Fibroblast of gingiva (primary cell): ENCODE results near the gene MRNIP.
"Not testable (repeated sequence)": the region's sequence is repeated elsewhere in the genome, so short reads cannot be mapped to it uniquely, and the experiment has no call there.

Experiments
- DNase-seq: peaks from one replicate; pipeline ENCODE4 v3.0.0-alpha.2; 2011; ENCODE audit warnings: low read depth

MRNIP gene

DNA sequence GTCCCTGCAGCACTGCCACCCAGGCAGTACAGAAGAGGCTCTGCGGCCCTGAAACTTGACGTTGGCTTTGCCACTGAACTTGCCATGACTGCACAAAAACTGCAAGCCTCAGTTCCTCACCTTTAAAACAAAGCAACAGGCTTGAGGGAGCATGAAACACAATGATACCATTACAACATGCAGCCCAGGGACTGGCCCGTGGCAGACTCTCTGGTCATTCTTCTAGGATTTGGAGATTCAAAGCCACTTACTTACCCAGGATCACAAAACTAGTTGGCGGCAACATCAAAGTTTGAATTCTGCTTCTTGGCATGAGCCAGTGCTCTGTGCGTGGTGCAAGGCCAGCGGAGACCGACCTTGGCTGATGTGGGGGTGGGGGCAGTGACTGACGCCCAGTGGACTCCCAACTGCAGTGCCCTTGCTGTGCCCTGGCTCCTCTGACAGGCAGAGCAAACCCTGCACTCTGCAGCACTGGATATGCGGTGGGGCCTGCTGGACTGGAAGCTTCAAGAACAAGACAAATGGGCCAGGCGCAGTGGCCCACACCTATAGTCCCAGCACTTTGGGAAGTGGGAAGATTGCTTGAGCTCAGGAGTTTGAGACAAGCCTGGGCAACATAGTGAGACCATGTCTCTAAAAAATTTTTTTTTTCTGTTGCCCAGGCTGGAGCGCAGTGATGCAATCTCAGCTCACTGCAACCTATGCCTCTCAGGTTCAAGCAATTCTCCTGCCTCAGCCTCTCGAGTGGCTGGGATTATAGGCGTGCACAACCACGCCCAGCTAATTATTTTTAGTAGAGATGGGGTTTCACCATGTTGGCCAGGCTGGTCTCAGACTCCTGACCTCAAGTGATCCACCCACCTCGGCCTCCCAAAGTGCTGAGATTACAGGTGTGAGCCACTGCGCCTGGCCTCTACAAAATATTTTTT lies 19.0 kb downstream of the MRNIP start:
- peak; percentile 81 for DNase-seq

DNA sequence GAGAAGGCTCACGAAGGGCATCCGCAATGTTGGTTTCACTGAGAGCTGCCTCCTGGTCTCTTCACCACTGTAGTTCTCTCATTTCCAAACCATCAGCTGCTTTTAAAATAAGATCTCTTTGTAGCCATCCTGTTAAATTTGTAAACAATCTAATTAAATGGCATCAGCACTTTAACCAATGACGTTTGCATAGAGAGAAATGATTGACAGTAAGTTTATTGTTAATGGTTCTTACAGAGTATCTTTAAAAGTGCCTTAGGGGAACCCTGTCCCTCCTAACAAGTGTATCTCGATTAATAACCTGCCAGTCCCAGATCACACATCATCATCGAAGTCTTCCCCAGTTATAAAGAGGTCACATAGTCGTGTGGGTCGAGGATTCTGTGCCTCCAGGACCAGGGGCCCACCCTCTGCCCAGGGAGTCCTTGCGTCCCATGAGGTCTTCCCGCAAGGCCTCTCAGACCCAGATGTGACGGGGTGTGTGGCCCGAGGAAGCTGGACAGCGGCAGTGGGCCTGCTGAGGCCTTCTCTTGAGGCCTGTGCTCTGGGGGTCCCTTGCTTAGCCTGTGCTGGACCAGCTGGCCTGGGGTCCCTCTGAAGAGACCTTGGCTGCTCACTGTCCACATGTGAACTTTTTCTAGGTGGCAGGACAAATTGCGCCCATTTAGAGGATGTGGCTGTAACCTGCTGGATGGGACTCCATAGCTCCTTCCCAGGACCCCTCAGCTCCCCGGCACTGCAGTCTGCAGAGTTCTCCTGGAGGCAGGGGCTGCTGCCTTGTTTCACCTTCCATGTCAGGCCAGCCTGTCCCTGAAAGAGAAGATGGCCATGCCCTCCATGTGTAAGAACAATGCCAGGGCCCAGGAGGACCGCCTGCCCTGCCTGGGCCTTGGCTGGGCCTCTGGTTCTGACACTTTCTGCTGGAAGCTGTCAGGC lies 21.3 kb downstream of the MRNIP start:
- DNase-seq: no peak

DNA sequence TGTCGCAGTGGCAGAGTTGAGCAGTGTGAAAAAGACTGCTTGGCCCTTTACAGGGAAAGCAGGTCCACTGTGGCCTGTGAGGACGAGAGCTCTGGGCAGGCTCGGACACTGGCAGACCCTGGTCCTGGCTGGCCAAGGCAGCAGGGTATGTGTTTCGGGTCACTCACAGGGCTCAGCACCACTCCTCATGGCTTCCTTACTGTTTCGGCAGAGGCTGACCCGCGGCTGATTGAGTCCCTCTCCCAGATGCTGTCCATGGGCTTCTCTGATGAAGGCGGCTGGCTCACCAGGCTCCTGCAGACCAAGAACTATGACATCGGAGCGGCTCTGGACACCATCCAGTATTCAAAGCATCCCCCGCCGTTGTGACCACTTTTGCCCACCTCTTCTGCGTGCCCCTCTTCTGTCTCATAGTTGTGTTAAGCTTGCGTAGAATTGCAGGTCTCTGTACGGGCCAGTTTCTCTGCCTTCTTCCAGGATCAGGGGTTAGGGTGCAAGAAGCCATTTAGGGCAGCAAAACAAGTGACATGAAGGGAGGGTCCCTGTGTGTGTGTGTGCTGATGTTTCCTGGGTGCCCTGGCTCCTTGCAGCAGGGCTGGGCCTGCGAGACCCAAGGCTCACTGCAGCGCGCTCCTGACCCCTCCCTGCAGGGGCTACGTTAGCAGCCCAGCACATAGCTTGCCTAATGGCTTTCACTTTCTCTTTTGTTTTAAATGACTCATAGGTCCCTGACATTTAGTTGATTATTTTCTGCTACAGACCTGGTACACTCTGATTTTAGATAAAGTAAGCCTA lies 22.2 kb downstream of the MRNIP start:
- DNase-seq: no peak

DNA sequence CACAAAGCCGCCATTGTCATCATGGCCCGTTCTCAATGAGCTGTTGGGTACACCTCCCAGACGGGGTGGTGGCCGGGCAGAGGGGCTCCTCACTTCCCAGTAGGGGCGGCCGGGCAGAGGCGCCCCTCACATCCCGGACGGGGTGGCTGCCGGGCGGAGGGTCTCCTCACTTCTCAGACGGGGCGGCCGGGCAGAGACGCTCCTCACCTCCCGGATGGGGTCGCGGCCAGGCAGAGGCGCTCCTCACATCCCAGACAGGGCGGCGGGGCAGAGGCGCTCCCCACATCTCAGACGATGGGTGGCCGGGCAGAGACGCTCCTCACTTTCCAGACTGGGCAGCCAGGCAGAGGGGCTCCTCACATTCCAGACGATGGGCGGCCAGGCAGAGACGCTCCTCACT lies 23.7 kb downstream of the MRNIP start:
- DNase-seq: not testable (repeated sequence)

DNA sequence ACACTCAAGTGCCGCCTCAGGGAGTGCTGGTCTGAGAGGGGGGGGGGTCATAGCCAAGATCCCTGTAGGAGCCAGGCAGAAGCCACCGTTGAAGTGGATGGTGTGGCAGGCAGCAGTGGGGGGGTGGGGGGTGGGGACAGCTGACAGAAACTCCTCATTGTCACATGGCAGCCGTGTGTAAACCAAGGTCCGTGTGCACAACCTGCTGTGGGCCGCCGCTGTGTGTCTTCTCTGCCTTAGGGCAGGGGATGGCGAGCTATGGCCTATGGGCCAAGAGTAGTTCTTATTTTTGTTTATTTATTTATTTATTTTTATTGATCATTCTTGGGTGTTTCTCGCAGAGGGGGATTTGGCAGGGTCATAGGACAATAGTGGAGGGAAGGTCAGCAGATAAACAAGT lies 24.5 kb downstream of the MRNIP start:
- DNase-seq: no peak

DNA sequence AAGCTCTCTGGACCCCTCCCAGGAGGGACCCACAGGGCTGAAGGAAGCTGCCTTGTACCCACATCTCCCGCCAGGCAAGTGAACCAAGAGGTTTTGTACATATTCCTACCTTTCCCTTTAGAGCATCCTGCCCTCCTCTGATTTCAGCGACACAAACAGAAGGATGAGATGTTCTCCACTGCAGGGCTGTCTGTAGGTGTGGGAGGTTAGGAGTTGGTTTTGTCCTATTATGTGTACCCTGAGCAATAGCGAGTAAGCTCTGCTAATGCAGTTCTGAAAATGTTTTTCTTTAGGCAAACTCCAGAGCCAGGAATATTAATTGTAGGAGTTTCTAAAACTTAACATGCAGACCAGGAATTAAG lies 24.9 kb downstream of the MRNIP start:
- no peak for DNase-seq

DNA sequence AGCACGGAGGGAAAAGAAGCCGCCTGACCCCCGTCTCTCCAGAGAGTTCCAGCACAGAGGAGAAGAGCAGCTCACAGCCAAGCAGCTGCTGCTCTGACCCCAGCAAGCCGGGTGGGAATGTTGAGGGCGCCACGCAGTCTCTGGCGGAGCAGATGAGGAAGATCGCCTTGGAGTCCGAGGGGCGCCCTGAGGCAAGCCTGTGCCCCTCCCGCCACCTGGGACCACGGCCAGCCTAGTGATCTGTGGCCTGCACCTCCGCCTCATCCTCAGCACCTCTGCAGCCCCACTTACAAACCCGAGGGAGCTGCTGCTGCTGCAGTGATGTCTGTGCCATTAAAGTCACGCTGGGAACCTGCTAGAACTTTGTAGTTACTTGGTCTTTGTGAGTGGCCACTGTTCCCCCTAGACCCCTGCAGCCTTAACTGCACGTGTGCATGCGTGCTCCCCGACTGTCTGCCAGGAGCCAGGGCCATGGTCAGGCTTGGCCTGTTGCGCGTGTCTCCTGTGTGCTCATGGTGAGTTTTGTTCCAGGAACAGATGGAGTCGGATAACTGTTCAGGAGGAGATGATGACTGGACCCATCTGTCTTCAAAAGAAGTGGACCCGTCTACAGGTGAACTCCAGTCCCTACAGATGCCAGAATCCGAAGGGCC lies 25.4 kb downstream of the MRNIP start:
- DNase-seq: no peak

DNA sequence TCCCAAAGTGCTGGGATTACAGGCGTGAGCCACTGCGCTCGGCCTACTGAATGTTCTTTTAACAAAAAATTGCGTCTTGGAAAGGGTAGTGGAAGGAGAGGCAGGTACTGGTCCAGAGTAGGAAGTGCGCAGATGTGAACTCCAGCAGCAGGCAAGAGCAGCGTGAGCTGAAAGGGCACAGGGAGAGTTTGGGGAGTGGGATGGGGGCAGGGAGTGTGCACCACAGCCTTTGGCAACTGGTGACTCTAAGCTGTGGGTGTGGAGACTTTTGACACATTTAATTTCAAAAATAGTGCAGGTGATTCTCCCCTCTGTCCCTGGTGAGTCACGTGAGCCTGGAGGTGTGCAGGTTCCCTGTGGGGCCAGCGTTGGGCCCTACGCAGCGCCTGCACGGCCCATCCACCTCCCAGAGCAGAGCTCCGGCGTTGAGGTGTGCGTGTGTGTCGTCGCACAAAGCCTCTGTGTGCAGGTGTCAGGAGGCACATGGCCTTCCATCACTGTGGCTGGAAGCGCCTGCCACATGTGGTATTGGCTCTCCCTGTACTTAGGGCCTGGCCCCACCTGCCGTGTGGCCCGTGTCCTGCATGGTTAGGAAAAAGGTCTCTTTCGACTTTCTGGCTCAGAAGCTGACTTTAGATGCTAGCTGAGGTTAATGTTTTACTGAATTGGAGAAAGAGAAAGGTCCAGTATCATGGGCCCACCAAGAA lies 26.4 kb downstream of the MRNIP start:
- no peak for DNase-seq

DNA sequence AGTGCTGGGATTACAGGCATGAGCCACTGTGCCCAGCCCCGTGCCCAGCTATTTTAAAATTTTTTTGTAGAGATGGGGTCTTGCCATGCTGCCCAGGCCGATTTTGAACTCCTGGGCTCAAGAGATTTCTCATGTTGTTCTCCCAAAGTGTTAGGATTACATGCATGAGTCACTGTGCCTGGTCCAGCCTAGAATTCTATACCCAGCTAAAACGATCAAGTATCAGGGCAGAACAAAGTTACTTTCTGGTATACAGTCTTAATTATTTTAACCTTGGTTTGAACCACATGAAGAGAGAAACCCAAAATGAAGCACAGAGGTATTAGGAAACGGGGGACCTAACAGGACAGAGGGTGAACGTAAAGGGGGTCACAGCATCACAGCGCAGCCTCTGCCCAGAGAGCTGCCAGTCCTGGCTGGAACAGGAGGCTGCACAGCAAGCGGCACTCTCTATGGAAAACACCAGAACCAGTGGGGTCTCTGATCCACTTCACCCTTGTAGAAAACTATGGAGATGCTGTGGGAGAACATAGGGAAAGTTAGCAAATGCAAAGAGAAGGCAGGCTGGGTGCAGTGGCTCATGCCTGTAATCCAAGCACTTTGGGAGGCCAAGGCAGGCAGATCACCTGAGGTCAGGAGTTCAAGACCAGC lies 27.7 kb downstream of the MRNIP start:
- DNase-seq: no peak

DNA sequence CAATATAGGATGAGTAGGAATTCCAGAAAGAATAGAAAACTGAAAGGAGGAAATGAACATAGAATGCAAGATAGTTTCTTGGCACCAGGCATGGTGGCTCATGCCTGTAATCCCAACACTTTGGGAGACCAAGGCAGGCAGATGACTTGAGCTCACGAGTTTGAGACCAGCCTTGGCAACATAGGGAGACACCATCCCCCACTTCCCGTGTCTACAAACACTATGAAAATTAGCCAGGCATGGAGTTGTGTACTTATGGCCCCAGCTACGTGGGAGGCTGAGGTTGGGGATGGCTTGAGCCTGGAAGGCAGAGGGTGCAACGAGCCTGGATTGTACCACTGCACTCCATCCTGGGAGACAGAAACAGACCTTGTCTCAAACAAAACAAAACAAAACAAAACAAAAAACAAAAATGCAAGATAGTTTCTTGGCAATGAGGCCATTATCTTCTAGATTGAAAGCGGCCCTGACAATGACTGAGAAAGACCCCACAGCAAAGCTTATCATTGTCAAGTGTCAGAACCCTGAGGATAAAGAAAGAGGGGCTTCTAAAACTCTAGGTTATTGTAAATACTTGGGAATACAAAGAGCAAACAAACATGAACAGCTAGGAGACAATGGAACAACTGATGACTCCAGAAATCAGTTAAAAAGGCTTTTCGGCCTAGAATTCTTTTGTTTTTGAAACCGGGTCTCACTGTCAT lies 28.7 kb downstream of the MRNIP start:
- DNase-seq: no peak

DNA sequence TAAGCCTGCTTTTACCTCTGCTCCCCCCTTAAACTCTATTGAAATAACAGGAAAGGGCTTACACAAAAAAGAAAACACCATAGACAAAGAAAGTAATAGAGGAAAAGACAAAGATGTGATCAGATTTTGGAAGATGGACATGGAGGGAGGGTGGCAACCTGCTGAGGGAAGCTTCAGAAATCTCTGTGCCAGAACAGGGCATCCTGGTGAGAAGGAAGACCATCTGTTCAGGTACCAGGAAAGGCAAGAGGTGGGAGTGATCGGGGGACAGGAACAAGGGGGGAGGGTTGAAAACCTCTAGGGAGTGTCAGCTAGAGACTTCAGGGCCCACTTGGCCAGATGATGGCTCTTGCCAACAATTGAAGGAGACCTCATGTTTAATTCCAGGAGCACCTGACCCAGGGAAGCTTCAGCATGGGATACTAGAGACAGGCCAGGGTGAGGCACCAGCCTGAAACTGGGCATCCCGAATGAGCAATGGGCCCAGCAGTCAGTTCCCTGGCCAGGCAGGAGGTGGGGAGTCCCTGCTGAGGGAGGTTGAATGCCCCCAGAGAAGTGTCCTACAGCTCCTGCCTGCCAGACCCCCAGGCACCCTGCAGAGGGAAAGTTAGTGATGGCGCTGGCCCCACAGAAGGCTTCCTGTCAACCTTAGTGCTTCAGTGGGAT lies 29.7 kb downstream of the MRNIP start:
- DNase-seq: no peak

DNA sequence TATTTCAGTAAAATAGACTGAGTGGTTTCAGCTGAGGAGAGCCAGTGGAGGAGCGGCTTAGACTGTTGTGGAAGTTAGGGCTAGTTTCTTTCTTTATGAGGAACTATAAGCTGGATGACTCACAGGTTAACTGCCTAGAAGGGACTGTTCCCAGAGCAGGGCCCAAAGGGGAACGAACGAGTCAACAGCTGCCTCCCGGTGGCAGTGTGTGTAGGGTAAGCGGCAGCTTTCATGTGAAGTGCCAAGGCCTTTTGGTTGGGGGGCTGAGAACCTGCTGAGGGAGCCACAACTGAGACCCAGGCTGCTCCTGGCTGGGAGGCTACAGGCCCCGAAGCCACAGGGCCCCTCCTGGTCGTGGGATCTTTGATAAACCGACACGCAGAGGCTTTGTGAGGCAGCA lies 30.9 kb downstream of the MRNIP start:
- DNase-seq: peak; percentile 36

DNA sequence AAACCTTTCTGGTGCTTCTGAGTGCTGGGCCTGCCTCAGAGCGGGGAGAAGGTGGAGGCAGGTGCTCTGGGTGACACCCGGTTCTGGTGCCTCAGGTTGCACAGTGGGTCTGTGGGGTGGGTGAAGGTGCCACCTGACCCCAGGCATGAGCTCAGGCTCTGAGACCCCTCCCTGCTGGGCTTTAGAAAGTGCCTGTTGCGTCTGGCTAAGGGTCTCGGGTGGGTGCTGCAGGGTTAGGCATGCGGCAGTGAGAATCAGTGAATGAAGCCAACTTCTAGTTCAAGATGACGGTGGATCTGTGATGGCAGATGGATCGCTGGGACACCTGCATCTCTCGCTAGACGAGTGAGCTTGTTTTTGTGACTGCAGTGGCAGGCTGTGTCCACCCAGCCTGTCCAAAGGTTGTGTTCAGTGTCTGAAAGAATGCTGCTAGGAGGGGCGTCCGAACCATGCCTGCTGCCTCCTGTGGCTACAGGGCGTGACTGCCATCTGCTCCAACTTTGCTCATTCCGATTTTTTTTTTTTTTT lies 32.9 kb downstream of the MRNIP start:
- DNase-seq: no peak

DNA sequence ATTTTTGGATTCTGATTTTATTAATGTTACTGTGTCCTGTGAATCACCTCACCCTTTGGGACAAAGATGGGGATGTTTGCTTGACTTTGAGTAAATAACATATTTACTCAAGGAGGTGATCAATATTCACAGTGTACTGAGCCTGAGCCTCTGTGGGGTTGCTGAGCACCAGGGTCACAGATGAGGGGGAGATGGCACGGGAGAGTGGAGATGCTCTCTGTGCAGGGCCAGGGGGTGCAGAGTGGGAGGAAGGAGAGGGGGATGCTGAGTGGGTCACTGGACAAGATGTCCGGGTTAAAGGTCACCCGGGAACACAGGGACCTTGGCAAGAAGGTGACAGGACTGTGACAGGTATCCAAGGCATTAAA lies 33.9 kb downstream of the MRNIP start:
- DNase-seq: no peak

DNA sequence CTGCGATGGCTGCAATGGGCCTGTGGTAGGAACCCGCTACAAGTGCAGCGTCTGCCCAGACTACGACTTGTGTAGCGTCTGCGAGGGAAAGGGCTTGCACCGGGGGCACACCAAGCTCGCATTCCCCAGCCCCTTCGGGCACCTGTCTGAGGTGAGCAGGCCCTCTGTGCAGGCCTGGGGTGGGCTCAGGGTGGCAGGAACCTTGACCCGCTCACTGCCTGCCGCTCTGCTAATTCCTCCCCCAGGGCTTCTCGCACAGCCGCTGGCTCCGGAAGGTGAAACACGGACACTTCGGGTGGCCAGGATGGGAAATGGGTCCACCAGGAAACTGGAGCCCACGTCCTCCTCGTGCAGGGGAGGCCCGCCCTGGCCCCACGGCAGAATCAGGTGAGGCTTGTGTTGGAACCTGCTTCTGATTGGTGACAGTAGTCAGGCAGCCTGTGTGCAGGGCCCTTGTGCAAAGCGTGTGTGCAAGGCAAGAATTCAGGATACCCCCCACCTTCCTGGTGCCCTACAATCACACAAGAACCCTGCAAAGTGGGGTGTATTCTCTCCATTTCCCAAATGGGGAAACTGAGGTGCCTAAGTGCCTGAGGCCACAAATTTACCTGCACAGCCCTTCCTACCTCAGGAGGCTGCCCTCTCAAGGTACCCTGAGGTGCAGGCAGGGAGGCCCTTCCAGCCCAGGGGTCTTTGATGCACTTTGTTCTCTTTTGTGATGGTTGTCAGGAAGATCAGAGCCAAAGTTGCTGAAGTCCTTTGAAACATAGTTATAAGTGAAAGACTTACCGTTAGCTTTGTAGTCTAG lies 34.5 kb downstream of the MRNIP start:
- no peak for DNase-seq

DNA sequence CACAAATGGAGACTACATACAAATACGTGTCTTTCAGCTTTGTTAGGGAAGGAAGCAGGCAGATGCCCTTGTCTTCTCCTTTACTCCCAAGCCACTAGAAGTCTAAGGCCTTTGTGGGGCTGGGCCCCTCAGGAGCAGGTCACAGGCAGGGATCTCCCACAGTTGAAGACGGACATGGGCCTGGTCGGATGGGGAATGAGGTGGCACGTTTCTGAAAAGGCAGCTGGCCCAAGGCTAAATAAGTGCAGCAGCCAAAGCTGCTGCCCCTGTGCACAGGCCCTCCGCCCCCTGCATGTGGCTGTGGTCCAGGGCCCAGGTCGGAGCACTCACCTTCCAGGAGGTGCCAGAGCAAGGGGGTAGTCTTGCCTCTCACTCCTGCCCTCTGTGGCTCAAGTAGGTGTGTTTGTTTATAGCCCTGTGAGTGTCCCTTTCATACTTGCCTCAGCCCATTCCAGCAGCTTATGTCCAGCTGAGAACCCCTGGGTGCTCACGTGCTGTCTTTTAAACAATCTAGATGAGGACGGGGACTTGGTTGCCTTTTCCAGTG lies 36.1 kb downstream of the MRNIP start:
- DNase-seq: no peak

DNA sequence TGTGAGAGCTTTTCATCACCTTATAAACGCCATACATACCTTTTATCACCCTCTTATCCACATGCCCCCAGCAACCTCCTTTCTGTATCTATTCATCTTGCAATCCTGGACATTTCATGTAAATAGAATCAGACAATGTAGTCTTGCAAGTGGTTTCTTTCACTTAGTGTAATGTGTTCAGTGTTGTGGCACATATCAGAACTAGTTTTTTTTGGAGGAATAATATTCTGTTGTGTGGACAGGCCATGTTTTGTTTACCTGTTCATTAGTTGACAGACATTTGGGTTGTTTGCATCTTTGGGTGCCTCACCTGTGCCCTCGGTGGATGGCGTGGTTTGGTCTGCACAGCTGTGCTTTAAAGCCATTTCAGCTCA lies 36.6 kb downstream of the MRNIP start:
- DNase-seq: no peak
